ENCODE measurements around the gene LRCH4.
A peak's percentile ranks its signal among the peaks of the same experiment; 100 is the strongest.
"Not testable (repeated sequence)": the region's sequence is repeated elsewhere in the genome, so short reads cannot be mapped to it uniquely, and the experiment has no call there.

Gene LRCH4

DNA sequence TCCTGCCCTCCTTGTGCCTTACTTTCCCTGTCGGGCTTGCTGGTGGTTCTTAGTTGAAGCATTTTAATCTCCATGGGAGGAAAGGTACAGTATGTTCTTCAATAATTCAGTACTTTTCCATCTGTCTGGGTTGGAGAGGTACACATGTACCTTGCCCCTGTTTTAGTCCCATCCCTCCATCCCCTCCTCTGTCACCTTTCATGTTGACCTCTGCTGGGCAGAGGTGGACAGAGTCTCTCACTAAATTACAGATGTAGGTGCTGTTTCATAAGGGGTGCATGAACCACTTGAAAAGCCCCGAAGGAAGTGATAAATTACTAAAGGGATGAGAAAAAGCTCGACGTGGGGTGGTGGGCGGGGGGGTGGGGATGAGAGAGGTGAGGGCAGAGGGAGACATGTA, 41.5 kb downstream of the LRCH4 start:
- no peak for TF ChIP-seq ZNF274 (IDR thresholded peaks at IDR 0.05; ENCODE audit: low read depth, low read length)
- peak overlapping the region; percentile 8; the same call in 1 of the 2 replicates for H3K4me3 ChIP-seq (ENCODE audit: low read length)

DNA sequence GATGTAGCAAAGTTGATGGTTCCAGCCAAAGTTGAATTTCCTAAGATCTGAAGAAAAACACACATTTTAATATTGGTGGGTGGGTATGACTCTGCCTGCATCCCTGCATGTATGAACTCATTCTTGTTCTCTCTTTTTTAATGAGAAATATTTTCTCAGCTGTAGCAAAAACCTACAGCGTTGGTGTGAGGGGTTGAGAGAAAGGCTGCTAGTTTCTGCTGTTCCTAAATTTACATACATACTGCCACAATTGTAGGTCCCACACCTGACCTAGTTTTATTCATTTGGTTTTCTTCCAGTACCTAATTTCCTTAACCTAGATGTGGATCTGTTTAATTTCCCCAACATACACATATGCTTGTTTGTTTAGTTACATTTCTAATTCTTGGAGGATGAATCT, 42.3 kb downstream of the LRCH4 start:
- TF ChIP-seq ZNF274 (IDR thresholded peaks at IDR 0.05; ENCODE audit: low read depth, low read length), result no peak
- 0 out of 2 replicates have a peak overlapping the region, but pooled peaks have one; percentile 12 for H3K4me3 ChIP-seq (ENCODE audit: low read length)

DNA sequence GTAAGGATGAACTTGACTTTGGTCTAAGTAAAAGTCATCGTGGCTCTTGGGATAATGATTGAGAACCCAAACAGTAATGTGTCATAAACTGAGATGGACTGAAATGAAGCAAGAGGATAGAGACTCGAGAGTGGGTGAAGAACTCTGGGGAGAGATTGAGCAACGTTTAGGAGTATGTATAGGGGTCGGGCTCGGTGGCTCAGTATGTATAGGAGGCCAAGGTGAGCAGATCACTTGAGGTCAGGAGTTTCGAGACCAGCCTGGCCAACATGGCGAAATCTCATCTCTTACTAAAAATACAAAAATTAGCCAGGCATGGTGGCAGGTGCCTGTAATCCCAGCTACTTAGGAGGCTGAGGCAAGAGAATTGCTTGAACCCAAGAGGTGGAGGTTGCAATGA, 44.6 kb downstream of the LRCH4 start:
- H3K4me3 ChIP-seq (ENCODE audit: low read length), result not testable (repeated sequence)

DNA sequence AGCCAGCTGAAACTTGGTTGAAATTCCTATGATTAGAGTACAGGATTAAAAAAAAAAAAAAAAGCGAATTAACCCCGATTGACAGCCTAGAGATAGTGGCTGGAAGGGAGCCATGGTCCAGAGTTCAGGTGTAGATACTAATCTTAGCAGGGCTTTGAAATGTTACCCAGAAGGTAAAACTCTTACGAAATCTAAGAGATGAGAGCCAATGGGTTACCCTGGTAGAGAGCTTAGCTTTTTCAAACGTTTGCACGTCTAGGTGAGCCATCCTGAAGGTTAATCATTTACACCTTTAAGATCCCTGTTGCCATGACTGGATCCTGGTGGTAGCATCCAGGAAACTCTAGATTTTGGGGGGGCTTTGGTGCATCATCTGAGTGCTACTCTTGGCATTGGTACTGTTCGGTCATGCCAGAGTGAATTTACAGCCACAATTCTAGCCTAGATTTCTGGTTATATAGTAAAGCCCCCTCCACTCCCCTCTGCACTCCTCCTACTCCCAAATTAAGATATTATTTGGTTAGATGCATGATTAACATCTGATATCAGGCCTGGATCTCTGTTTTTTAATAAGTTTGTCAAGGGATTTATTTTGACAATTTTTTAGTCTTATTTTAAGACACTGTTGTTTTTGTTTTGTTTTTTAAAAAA, 45.7 kb downstream of the LRCH4 start:
- TF ChIP-seq ZNF274 (IDR thresholded peaks at IDR 0.05; ENCODE audit: low read depth, low read length), result no peak
- peak overlapping the region; percentile 82 for H3K4me3 ChIP-seq (ENCODE audit: low read length)

DNA sequence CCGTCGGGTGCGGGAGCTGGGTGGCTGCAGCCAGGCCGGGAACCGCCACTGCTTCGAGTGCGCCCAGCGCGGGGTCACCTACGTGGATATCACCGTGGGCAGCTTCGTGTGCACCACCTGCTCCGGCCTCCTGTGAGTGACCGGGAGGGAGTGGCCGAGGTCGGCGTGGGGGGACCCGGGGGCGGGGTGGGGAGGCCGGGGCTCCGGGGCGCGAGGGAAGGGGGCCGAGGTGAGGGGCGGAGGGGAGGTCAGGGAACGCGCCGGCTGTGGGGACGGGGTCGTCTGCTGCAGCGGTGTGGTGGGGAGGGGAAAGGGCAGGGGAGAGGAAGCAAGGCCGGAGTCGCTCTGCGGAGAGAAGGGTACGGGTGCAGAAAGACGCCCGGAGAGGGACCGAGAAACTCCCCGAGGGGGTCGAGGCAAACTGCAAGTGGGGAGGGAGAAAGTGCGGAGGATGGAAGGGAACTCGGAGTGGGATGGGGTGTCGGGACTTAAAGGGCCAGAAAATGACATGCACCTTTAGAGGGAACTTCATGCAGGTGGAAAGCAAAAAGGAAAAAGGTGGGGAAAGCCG, 46.4 kb downstream of the LRCH4 start:
- no peak for TF ChIP-seq ZNF274 (IDR thresholded peaks at IDR 0.05; ENCODE audit: low read depth, low read length)
- H3K4me3 ChIP-seq (ENCODE audit: low read length), result peak overlapping the region; percentile 82

DNA sequence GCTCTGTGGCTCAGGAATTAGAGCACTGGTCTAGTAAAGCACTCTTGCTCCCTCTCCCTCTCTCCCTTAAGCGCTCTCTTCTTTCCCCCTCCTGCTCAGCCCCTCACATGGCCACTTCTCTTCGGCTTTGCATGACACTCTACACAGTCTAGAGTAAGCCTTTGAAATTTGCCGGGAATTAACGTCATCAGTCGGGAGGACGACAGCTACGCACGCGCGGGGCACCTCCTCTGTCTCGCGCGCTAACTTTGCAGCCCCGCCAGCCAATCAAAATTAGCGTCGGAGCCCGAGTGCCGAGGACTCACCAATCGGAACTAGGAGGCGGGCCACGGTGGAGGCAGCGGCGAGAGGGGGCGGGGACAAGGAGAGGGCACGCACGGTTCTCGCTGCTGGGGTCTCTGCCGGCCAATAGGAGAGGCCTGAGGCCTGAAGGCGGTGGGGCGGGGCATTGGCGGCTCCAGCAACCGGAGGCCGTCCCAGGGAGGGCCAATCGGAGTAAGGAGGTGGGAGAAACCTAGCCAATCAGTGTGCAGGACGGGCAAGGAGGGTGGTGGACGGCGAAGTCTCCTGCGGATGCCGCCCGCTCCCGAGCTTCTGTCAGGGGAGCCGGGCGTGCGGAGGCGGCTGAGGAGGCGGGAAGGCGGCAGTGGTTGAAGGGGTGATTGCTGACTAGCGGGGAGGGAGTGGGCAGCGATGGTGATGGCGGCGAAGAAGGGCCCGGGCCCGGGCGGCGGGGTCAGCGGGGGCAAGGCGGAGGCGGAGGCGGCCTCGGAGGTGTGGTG, 47.1 kb downstream of the LRCH4 start, which contains the start of gene AGFG2:
Gene AGFG2 (plus strand): TSS at position 550 of the 782 bp plus-strand sequence. CDS start 144 bp downstream, at position 694.
- H3K4me3 ChIP-seq (ENCODE audit: low read length), result peak within 1 kb of the TSS; percentile 82
- no peak for TF ChIP-seq ZNF274 (IDR thresholded peaks at IDR 0.05; ENCODE audit: low read depth, low read length)

DNA sequence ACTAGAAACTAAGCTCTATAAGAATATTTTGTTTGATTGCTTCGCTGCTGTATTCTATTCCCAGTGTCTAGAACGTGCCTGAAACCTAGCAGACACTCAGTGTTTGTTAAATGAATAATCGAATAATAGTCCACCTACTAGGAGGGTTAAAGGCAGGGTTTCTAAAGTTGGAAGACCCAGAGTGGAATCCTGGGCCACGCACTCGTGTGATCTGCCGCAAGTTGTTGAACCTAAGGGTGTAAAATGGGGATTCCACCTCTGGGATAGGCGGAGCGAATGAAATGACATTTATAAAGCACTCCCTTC, 47.6 kb downstream of the LRCH4 start:
- peak overlapping the region; percentile 77 for H3K4me3 ChIP-seq (ENCODE audit: low read length)
- TF ChIP-seq ZNF274 (IDR thresholded peaks at IDR 0.05; ENCODE audit: low read depth, low read length), result no peak

DNA sequence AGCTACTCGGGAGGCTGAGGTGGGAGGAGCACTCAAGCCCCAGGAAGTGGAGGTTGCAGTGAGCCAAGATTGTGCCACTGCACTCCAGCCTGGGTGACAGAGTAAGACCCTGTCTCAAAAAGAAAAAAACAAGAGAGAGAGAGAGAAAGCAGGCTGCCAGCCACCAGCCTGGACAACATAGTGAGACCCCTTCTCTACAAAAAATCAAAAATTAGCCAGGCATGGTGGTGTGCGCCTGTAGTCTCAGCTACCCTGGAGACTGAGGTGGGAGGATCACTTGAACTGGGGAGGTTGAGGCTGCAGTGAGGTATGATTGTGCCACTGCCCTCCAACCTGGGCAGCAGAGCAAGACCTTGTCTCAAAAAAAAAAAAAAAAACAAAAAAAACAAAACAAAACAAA, 49.2 kb downstream of the LRCH4 start:
- H3K4me3 ChIP-seq (ENCODE audit: low read length), result not testable (repeated sequence)

DNA sequence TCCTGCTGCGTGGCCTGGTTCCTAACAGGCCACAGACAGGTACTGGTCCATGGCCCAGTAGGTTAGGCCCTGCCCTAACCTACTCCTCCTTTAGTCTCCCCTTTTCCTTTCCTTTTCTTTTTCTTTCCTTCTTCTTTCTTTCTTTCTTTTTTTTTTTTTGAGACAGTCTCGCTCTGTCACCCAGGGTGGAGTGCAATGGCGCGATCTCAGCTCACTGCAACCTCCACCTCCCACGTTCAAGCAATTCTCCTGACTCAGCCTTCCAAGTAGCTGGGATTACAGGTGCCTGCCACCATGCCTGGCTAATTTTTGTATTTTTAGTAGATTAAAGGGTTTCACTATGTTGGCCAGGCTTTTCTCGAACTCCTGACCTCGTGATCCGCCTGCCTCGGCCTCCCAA, 49.9 kb downstream of the LRCH4 start:
- H3K4me3 ChIP-seq (ENCODE audit: low read length), result not testable (repeated sequence)

DNA sequence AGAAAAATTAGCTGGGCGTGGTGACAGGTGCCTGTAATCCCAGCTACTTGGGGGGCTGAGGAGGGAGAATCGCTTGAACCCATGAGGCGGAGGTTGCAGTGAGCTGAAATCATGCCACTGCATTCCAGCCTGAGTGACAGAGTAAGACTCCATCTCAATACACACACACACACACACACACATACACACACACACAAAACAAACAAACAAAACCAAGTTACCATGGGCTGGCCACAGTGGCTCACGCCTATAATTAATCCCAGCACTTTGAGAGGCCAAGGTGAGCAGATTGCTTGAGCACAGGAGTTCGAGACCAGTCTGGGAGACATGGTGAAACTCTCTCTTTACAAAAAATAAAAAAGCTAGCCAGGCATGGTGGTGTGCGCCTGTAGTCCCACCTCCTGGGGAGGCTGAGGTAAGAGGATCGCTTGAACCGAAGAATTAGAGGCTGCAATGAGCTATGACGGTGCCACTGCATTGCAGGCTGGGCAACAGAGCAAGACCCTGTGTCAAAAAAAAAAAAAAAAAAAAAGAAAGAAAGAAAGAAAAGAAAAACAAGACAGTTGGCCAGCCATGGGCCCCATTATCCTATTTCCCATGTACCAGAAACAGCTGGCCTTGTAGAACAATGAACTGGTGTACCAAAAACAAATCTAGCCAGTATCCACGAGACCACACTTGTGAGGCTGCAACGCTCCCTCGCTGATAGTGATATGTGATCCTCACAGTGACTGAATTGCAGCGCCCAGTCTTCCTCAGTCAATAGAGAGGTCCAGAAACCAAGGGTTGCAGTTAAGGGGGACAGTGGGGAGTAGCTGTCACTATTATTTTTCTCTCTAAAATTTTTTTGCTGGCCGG, 53.5 kb downstream of the LRCH4 start:
- no peak for TF ChIP-seq ZNF274 (IDR thresholded peaks at IDR 0.05; ENCODE audit: low read depth, low read length)
- H3K4me3 ChIP-seq (ENCODE audit: low read length), result no peak overlapping the region

DNA sequence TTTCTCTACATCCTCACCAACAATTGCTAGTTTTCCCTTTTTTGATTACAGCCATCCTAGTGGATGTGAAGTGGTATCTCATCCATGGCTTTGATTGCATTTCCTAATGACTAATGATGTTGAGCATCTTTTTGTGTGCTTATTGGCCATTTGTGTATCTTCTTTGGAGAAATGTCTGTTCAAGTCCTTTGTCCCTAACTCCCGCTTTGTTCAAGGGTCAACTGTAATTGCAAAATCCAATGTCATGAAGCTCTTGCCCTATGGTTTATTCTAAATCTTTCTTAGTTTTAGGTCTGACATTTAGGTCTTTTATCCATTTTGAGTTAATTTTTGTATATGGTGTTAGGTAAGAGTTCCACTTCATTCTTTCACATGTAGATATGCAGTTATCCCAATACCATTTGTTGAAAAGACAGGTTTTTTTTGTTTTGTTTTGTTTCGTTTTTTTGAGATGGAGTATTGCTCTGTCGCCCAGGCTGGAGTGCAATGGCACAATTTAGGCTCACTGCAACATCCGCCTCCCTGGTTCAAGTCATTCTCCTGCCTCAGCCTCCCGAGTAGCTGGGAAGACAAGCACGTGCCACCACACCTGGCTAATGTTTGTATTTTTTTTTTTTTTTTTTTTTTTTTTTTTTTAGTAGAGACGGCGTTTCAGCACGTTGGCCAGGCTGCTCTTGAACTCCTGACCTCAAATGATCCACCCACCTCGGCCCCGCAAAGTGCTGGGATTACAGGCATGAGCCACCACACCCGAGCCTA, 57.6 kb downstream of the LRCH4 start:
- H3K4me3 ChIP-seq (ENCODE audit: low read length), result not testable (repeated sequence)
